Hepatocyte (in vitro differentiated cells): ENCODE measurements around the gene RAB29.

Experiments
- EZH2phosphoT487 ChIP-seq: fragments of 200-600 bp; sonication (generic); IDR thresholded peaks from one replicate; pipeline ENCODE4 v1.6.1; 2018; ENCODE audit warnings: antibody characterized with exemption, mild to moderate bottlenecking, low read depth, moderate library complexity; ENCODE audit not compliant: unreplicated experiment, severe bottlenecking
- TF ChIP-seq, protein P1 (sequence below): fragments of 200-600 bp; sonication (generic); IDR thresholded peaks from 2 replicates; pipeline ENCODE4 v1.5.1; 2016; ENCODE audit warnings: antibody characterized with exemption, mild to moderate bottlenecking; ENCODE audit not compliant: poor library complexity

DNA sequence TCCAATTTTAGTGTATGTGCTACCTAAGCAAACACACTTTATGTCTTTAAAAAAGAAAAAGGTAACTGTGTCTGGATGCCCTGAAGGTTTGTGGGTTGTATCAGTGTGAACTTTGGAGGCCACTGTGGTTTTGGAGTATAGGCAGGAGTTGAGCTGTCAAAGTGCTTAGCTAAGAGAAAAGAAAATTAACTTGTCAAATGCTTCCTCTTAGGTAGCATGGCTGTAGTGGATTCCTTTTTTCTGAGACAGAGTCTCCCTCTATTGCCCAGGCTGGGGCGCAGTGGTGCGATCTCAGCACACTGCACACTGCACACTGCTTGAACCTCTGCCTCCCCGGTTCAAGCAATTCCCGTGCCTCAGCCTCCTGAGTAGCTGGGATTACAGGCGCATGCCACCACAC, 48.9 kb upstream of the RAB29 start:
- TF ChIP-seq, protein P1, sequence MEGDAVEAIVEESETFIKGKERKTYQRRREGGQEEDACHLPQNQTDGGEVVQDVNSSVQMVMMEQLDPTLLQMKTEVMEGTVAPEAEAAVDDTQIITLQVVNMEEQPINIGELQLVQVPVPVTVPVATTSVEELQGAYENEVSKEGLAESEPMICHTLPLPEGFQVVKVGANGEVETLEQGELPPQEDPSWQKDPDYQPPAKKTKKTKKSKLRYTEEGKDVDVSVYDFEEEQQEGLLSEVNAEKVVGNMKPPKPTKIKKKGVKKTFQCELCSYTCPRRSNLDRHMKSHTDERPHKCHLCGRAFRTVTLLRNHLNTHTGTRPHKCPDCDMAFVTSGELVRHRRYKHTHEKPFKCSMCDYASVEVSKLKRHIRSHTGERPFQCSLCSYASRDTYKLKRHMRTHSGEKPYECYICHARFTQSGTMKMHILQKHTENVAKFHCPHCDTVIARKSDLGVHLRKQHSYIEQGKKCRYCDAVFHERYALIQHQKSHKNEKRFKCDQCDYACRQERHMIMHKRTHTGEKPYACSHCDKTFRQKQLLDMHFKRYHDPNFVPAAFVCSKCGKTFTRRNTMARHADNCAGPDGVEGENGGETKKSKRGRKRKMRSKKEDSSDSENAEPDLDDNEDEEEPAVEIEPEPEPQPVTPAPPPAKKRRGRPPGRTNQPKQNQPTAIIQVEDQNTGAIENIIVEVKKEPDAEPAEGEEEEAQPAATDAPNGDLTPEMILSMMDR: no peak
- TF ChIP-seq EZH2phosphoT487: no peak
